NT2/D1 (cell line): ENCODE results near the gene BBC3.

Experiments
- SUZ12 ChIP-seq: IDR thresholded peaks from 2 replicates; pipeline ENCODE4 v1.6.1; 2011; ENCODE audit not compliant: insufficient read length, insufficient read depth; ENCODE audit errors: extremely low read depth
- YY1 ChIP-seq: IDR thresholded peaks from 2 replicates; pipeline ENCODE4 v1.6.1; 2011; ENCODE audit not compliant: insufficient read length, insufficient read depth
- ZNF274 ChIP-seq: IDR thresholded peaks from 2 replicates; pipeline ENCODE4 v1.6.1; 2011; ENCODE audit warnings: mild to moderate bottlenecking, low read depth, low read length

GRCh38 chr19:47188507-47189033 is 42.4 kb downstream of the BBC3 start:
- no peak for TF ChIP-seq SUZ12
- no peak for TF ChIP-seq ZNF274
- TF ChIP-seq YY1 = no peak
